ENCODE measurements around the gene FOXO1.

DNA sequence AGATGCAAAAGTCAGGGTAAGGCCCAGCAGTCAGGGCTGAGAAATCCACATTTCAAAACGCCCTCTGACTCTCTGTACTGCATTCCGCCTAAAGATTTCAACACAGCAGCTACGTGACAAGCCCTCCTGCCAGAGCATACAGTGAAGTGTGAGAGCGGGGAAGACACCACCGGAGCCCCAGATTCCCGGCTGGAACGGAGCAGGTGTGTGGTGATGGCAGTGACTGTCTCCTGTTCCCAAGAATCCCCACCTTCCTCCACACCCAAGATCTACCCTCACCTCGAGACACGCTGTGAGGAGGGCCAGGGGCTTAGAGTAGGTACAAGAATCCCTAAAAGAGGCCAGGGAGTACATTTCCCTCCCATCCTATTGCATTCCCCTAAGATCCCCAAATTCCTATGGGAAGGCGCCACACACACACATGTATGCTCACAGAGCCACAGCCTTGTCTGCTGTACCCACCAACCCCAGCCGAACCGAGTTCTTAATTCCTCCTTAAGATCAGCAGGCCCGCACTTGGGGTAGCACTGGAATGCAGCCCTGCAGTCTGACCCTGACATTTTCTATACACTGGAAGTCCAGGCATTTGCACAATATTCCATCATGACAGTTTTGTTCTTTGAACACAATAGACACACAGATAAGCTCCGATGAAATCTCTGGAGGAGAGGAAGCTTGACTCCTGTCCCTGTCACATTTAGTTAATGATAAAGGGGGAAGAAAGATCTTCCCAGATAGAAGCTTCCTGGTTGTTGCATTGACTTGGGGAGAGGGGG lies 102.9 kb downstream of the FOXO1 start:
- no peak for TF ChIP-seq CTCF (IDR thresholded peaks at IDR 0.05; ENCODE audit: low read length)
- TF ChIP-seq EZH2 (IDR thresholded peaks at IDR 0.05; ENCODE audit: borderline replicate concordance, low read length) = no peak
